ENCODE data around the gene C2CD3.

GRCh38 chr11:74048993-74049392 is 121.8 kb downstream of the C2CD3 start:
- TF ChIP-seq, protein P1, sequence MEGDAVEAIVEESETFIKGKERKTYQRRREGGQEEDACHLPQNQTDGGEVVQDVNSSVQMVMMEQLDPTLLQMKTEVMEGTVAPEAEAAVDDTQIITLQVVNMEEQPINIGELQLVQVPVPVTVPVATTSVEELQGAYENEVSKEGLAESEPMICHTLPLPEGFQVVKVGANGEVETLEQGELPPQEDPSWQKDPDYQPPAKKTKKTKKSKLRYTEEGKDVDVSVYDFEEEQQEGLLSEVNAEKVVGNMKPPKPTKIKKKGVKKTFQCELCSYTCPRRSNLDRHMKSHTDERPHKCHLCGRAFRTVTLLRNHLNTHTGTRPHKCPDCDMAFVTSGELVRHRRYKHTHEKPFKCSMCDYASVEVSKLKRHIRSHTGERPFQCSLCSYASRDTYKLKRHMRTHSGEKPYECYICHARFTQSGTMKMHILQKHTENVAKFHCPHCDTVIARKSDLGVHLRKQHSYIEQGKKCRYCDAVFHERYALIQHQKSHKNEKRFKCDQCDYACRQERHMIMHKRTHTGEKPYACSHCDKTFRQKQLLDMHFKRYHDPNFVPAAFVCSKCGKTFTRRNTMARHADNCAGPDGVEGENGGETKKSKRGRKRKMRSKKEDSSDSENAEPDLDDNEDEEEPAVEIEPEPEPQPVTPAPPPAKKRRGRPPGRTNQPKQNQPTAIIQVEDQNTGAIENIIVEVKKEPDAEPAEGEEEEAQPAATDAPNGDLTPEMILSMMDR (IDR thresholded peaks at IDR 0.05), result no peak
- TF ChIP-seq POLR2A (IDR thresholded peaks at IDR 0.05), result no peak
